Activated naive CD8-positive, alpha-beta T cell treated with anti-CD3 and anti-CD28 coated beads, Interleukin-2, amount 50 U/mL, for 16 hours (primary cell): ENCODE results near the gene CGREF1.

ENCODE experiments used
- DNase-seq: peaks from one replicate; pipeline ENCODE4 v3.0.0-alpha.2; 2020; ENCODE audit warnings: low read depth, low spot score

The CGREF1 gene

DNA sequence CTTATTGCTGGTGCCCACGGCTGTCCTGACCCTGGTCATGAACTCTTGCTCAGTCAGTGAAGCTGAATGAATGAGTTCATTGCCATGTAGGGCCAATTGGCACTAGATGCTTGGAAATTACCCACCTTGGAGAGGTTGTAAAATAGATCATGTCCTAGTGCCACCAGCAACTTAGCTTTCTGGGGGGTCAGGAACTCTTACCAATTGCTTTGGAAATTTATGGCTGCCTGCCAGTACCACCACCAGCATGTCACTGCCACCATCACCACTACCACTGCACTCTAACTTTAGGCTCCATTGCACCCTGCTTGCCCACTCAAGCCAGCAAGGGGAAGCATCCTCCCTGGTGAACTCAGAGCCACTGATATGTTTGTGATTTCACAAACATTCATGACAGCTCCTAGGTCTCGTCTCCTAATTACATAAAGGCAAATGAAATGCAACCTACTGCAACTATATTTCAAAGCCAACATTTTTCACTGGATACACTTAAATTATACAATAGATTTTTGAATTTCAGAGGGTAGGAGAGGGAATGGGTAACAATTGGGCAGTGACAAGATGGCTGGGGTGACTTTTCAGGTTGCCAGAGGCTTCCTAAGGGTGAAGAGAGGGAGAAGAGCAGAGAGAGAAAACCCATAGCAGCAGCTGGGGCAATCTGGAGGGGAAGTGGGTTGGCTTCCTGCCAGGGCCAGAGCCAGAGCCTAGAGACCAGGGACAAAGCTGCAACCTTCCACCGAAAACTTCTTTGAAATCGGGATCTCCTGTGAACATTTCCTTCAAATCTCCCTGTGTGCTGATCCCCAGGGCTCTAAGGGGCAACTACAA, 44.0 kb downstream of the CGREF1 start:
- DNase-seq = no peak

DNA sequence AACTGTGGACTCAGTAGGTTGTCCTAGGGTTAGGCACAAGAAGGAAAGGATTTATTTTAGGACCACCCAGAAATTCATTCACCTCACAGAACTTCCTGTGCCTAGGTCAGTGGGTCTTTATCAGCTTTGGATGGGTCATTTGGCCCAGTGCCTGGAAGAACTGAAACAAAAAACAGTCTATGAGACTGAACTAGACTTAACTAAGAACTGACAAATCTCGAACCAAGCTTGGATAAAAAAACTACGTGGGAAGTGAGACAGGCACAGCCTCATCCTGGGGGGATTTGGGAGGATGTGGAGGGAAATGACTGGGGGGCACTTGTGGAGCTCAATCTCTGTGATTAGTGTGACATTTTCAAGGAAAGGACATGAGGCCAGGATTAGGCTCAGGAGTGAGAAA, 45.1 kb downstream of the CGREF1 start:
- no peak for DNase-seq

DNA sequence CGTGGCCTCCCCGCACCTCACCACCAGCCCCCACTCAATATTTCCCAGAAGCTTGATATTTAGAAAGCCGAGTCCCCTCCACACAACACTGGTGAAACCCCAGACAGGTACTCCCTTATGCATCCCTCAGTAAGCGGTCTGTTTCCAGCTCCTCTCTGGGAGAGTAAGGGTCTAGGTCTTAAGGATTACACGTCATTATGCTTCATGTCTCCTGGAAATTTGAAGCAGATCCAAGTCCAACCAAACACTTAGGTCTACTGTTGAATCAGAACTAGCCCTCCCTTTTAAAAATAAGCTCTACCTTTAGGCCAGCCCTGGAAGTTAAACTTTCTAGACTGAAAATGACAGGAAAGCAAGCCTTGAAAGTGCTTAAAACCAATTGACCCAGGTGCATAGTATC, 46.0 kb downstream of the CGREF1 start:
- no peak for DNase-seq

- DNase-seq = no peak
Observed at GRCh38 chr2:27071990-27072830, 46.7 kb downstream of the CGREF1 start.

DNA sequence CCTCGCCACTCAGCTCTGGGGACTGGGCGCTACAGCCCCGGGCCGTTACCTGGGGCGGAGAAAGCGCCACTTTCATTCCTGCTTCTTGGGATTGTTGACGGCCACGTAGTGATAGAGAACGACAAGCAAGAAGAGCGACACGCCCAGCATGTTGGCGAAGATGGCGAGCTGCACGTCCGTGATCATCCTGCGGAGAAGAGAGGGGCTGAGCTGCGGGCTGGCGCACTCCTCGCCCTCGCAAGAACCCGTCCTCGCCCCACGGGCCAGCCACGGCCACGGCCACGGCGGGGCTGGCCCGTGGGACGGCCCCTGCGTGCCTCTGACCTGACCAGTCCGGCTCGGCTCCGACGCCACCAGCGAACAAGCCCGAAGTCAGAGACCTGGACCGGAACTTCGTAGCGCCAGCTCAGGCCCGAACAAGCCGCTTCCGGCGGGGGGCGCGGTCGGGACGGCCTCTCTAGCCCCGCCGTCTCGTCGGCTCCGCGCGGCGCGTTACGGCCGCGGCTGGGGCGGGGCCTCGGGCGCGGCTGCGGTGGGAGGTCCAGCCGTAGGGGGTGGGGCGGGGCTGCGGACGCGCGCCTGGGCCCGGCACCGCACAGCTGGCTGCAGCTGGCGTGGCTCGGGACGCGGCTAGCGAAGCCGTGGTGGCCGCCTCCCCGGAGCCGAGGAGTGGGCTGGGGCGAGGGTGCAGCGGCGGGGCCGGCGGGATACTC, 47.5 kb downstream of the CGREF1 start, which contains the start of gene OST4:
Gene OST4 (minus strand): TSS at position 378 of the 713 bp plus-strand sequence.
- peak; percentile 77 for DNase-seq

GRCh38 chr2:27070653-27071276, 48.2 kb downstream of the CGREF1 start:
- no peak for DNase-seq

DNA sequence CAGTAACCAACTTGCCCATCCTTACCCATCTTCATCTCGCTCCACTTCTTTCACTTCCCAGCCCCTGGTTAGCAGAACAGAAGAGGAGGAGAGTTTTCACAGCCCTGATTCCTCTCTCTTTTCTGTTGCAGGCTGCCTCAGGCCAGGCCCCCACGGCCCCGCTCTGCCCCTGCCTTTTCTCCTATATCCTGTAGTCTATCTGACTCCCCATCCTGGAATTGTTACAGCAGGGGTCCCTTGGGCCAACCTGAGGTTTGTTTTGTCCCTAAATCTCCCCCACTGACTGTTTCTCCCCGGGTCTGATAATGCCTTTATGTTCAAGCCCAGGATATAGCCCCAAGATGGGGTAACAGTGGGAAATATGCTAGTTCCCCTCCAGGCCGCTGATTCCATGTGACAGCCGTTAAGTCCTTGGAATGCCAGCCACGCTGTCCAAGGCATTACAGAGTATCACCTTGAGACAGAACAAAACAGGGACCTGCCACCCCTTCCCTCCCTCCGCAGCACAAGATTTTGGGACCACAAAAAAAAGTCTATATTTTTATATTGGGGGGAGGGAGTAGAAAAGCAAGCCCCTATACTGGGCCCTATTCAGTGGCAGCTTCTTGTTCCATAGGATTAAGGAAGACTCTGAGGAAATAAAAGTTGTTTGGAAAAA, 48.8 kb downstream of the CGREF1 start:
- DNase-seq = no peak

GRCh38 chr2:27069436-27069835, 49.5 kb downstream of the CGREF1 start:
- DNase-seq = no peak

- no peak for DNase-seq
Observed at GRCh38 chr2:27067385-27067784, 51.5 kb downstream of the CGREF1 start.

- no peak for DNase-seq
Observed at GRCh38 chr2:27065128-27065527, 53.8 kb downstream of the CGREF1 start.

- DNase-seq = no peak
Observed at GRCh38 chr2:27060323-27060722, 58.6 kb downstream of the CGREF1 start.

DNA sequence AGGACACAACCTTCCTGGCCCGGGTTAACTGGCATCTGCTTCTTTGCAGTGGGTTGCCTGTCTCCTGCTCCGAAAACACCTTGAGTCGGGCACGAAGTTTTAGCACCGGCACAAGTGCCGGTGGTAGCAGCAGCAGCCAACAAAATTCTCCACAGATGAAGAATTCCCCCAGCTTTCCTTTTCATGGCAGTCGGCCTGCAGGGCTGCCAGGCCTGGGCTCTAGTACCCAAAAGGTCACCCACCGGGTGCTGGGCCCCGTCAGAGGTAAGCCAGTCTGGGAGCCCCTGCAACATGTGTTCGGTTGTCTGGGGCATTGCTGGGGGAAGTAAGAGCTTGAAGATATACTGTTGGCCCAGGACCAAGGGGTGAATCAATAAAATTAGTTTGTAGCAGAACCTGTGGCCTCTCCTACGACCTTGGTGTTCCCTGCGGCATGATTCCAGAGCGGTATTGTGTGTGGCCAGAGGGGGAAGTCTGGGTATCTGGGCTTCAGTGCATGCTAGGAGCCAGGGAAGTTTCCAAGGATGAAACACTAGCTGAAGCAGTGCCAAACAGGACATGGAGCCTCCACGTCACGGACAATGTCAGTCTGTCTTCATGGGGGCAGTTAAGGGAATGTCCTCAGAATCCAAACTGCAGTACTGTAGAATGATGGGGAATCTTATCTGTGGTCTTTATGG, 59.6 kb downstream of the CGREF1 start:
- no peak for DNase-seq

GRCh38 chr2:27058210-27058609, 60.7 kb downstream of the CGREF1 start:
- DNase-seq = no peak

DNA sequence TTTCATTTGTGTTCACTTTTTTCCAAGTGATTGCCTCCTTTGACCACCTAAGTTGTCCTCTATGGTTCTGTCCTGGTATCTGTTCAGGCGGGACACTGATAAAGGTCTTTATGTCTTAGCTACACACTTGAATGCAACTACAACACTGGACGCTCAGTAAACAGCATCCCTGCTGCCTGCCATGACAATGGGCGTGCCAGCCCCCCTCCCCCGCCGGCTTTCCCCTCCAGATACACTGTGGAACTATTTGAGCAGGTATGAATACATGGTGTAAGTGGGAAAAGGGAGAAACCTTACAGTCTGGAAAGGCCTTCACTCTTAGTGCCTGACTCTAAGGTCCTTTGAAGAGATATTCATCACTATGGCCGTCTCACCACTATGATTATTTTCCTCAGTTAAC, 61.7 kb downstream of the CGREF1 start:
- DNase-seq = no peak

- DNase-seq = no peak
Observed at GRCh38 chr2:27054721-27055120, 64.2 kb downstream of the CGREF1 start.

DNA sequence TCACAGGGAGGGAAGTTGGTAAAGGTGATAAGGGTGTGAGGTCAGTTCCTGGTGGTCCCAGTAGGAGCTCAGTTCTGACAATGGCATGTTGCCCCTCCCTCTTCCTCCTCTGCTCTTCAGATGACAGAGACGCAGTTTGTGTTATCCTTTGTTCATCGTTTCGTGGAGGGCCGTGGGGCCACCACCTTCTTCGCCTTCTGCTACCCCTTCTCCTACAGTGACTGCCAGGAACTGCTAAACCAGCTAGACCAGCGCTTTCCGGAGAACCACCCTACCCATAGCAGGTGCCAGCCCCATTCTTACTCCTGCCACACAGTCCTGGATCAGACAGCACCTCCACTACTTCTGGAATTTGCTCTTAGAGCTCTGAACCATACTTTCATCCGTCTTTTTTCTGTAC, 65.2 kb downstream of the CGREF1 start:
- DNase-seq = no peak

GRCh38 chr2:27053321-27053720, 65.6 kb downstream of the CGREF1 start:
- DNase-seq = no peak

GRCh38 chr2:27051902-27052645, 66.9 kb downstream of the CGREF1 start:
- no peak for DNase-seq

DNA sequence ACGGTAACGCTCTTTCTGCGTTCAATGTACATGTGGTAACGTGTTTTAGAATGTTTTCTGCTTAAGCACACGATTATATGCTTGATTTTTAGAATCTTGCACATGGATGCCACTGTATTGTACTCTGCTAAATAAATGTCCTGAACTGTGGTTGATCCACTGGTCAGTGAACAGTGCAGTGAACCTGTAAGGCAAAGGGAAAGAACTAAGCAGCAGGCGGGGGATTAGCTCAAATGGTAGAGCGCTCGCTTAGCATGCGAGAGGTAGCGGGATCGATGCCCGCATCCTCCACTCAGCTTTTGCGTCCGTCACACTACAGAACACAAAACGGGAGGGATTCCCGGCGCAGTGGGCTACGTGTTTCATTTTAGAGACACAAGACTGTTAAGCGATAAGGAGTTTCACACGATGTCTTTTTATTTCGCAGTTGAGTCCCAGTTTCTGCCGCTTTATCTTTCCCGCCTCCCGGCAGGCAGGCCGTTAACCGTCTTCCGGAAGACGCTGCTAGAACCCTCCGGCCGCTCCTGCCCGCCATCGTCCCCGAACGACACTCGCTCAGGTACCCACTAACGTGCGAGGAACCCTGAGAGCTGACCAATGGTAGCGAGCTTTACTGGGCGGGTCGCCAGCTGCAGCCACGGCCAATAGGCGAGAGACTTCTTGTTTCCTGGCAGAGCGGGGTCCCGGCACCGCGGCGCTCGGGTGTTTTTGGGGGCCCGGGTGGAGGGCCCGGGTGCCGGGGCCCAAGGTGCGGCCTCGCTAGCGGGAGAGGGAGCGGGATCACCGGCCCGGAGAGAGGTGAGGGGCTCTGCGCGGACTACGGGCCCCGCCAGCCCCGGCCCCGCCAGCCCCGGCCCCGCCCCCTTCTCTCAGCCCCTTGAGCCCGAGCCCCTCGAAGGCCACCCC, 67.7 kb downstream of the CGREF1 start, which contains the start of gene AGBL5:
Gene AGBL5 (plus strand): TSS at position 673 of the 906 bp plus-strand sequence. CDS start 1,291 bp downstream, outside the sequence.
- DNase-seq = peak; percentile 82
